GM12892 (cell line): Measurements from ENCODE around the gene REN.

Experiments used
- POLR2A ChIP-seq: IDR thresholded peaks from 2 replicates; pipeline ENCODE4 v1.6.1; 2011; ENCODE audit warnings: low read depth, low read length, control low read depth
- POLR2AphosphoS5 ChIP-seq: IDR thresholded peaks from 2 replicates; pipeline ENCODE4 v1.6.1; 2011; ENCODE audit warnings: low read depth, low read length, control low read depth
- TAF1 ChIP-seq: IDR thresholded peaks from 2 replicates; pipeline ENCODE4 v1.6.1; 2011; ENCODE audit warnings: low read depth, mild to moderate bottlenecking, control low read depth, low read length, borderline replicate concordance

GRCh38 chr1:204113896-204114295 lies 52.2 kb downstream of the REN start:
- TF ChIP-seq POLR2A (no peak), POLR2AphosphoS5 (no peak), TAF1 (no peak)
